ENCODE measurements around the gene SPIN1. TPM values are rescaled to one million over a fixed set of nuclear protein-coding genes. Genes with fewer than 3 reads are reported as not detected.

The SPIN1 gene
- total RNA-seq, 3 donors from 2014 or later: 51.5 to 98.7 (median 67.7) TPM

GRCh38 chr9:88438811-88439210 is 50.6 kb downstream of the SPIN1 start:
- ATAC-seq (no peak), DNase-seq (no peak)
- Histone ChIP-seq H3K4me3 (no peak overlapping the region), H3K4me1 (ENCODE audit: low read depth) (peaks cover 24% of the 10 kb centered on the region), H3K36me3 (ENCODE audit: low read depth) (no peaks in the 10 kb centered on the region), H3K9me3 (no peaks in the 10 kb centered on the region)
- TF ChIP-seq CTCF (IDR thresholded peaks at IDR 0.05): no peak
- intact Hi-C loops (cut with DNase I, micrococcal nuclease): no loop called here

- TF ChIP-seq CTCF (IDR thresholded peaks at IDR 0.05): no peak
- DNase-seq: no peak
- intact Hi-C loops (cut with DNase I, micrococcal nuclease): no loop called here
- H3K4me1 ChIP-seq (ENCODE audit: low read depth): peaks cover 16% of the 10 kb centered on the region
- no peaks in the 10 kb centered on the region for H3K9me3 ChIP-seq
- no peaks in the 10 kb centered on the region for H3K36me3 ChIP-seq (ENCODE audit: low read depth)
- no peak overlapping the region for H3K4me3 ChIP-seq
- no peak for ATAC-seq
These were observed 53.2 kb downstream of the SPIN1 start for GRCh38 chr9:88441301-88442007.

- Histone ChIP-seq H3K36me3 (ENCODE audit: low read depth) (no peaks in the 10 kb centered on the region), H3K4me1 (ENCODE audit: low read depth) (no peaks in the 10 kb centered on the region), H3K4me3 (no peak overlapping the region), H3K9me3 (no peaks in the 10 kb centered on the region)
- no peak for DNase-seq
- intact Hi-C loops (cut with DNase I, micrococcal nuclease): no loop called here
- no peak for TF ChIP-seq CTCF (IDR thresholded peaks at IDR 0.05)
- ATAC-seq: no peak
These were observed 55.4 kb downstream of the SPIN1 start for GRCh38 chr9:88443480-88444113.

GRCh38 chr9:88446728-88447127 is 58.5 kb downstream of the SPIN1 start:
- Histone ChIP-seq H3K36me3 (ENCODE audit: low read depth) (no peaks in the 10 kb centered on the region), H3K9me3 (no peaks in the 10 kb centered on the region), H3K4me3 (no peak overlapping the region), H3K4me1 (ENCODE audit: low read depth) (no peaks in the 10 kb centered on the region)
- TF ChIP-seq CTCF (IDR thresholded peaks at IDR 0.05): no peak
- intact Hi-C loops (cut with DNase I, micrococcal nuclease): no loop called here
- no peak for DNase-seq
- no peak for ATAC-seq

- Histone ChIP-seq H3K4me1 (ENCODE audit: low read depth) (no peaks in the 10 kb centered on the region), H3K9me3 (no peaks in the 10 kb centered on the region), H3K4me3 (no peak overlapping the region), H3K36me3 (ENCODE audit: low read depth) (no peaks in the 10 kb centered on the region)
- ATAC-seq (no peak), DNase-seq (no peak)
- intact Hi-C loops (cut with DNase I, micrococcal nuclease): no loop called here
- TF ChIP-seq CTCF (IDR thresholded peaks at IDR 0.05): no peak
These were observed 59.2 kb downstream of the SPIN1 start for GRCh38 chr9:88447431-88447830.

Measured in mucosa of descending colon (tissue), 3 donors.